ENCODE results near the gene PAGE2B.

Gene PAGE2B

GRCh38 chrX:55111578-55112254 is 36.9 kb downstream of the PAGE2B start:
- DNase-seq, result no peak

GRCh38 chrX:55116589-55116988 is 41.8 kb downstream of the PAGE2B start:
- peak; percentile 75 for DNase-seq

GRCh38 chrX:55118574-55118973 is 43.7 kb downstream of the PAGE2B start:
- no peak for DNase-seq

GRCh38 chrX:55119271-55119670 is 44.4 kb downstream of the PAGE2B start:
- no peak for DNase-seq

- peak; percentile 29 for DNase-seq
Observed at GRCh38 chrX:55119712-55120111, 44.9 kb downstream of the PAGE2B start.

GRCh38 chrX:55120761-55121358 is 46.0 kb downstream of the PAGE2B start:
- DNase-seq, result peak; percentile 59

GRCh38 chrX:55123900-55124299 is 49.1 kb downstream of the PAGE2B start:
- DNase-seq, result no peak

- DNase-seq, result peak; percentile 33
Observed at GRCh38 chrX:55127692-55128091, 52.9 kb downstream of the PAGE2B start.

Data from hematopoietic multipotent progenitor cell treated with erythropoietin and hydrocortisone succinate and interleukin-3 and kit ligand, for 4 days (in vitro differentiated cells).